Common myeloid progenitor, CD34-positive (primary cell): ENCODE data around the gene BICRA.

Experiments used
- CTCF ChIA-PET: fragments of 350-600 bp; sonication (Branson Sonifier 250); formaldehyde crosslinking; loops from one replicate; lab custom pipeline; 2021; ENCODE audit warnings: antibody characterized with exemption; lab: Charles Lee
- POLR2A ChIA-PET: fragments of 350-600 bp; sonication (Branson Sonifier 250); formaldehyde crosslinking; loops from one replicate; lab custom pipeline; 2021; ENCODE audit warnings: antibody characterized with exemption; lab: Charles Lee
- DNase-seq, 3 donors: peaks; one replicate each; pipeline versions ENCODE4 v3.0.0 to v3.0.0-alpha.2; 2013
- H3K27ac ChIP-seq, 2 experiments: 1 replicate in 1 of 2; 2 replicates in 1 of 2; pipeline ENCODE4 v1.7.0; 2013; ENCODE audit warnings: inconsistent platforms in 2 of 2, low read length in 2 of 2, mild to moderate bottlenecking in 2 of 2, low read depth in 1 of 2, moderate library complexity in 1 of 2; ENCODE audit not compliant: severe bottlenecking in 2 of 2, insufficient read depth in 1 of 2, poor library complexity in 1 of 2
- H3K27me3 ChIP-seq, 5 experiments: replicated peaks in 2 of 5; 1 replicate in 3 of 5; 2 replicates in 2 of 5; pipeline versions ENCODE4 v1.6.1 to v1.7.0; 2013; ENCODE audit warnings: low read length in 4 of 5, mild to moderate bottlenecking in 2 of 5, moderate library complexity in 2 of 5, inconsistent platforms in 1 of 5; ENCODE audit not compliant: insufficient read depth in 5 of 5, control insufficient read depth in 4 of 5
- H3K36me3 ChIP-seq, 4 experiments: 1 replicate in 2 of 4; 2 replicates in 2 of 4; pipeline versions ENCODE4 v1.6.1 to v1.7.0; 2013; ENCODE audit warnings: low read length in 3 of 4, control low read depth in 1 of 4, mild to moderate bottlenecking in 1 of 4; ENCODE audit not compliant: control insufficient read depth in 4 of 4, insufficient read depth in 4 of 4
- H3K4me1 ChIP-seq, 4 experiments: 1 replicate in 3 of 4; 2 replicates in 1 of 4; pipeline versions ENCODE4 v1.6.1 to v1.7.1; 2013; ENCODE audit warnings: low read length in 3 of 4, mild to moderate bottlenecking in 3 of 4, control low read depth in 1 of 4, inconsistent platforms in 1 of 4, moderate library complexity in 1 of 4; ENCODE audit not compliant: control insufficient read depth in 4 of 4, insufficient read depth in 4 of 4; ENCODE audit errors: control extremely low read depth in 1 of 4
- H3K4me3 ChIP-seq, 7 experiments: 1 replicate in 4 of 7; 2 replicates in 3 of 7; pipeline versions ENCODE4 v1.5.1 to v1.7.0; 2013; ENCODE audit warnings: mild to moderate bottlenecking in 7 of 7, low read length in 6 of 7, moderate library complexity in 6 of 7, inconsistent platforms in 2 of 7, low read depth in 2 of 7, control low read depth in 1 of 7; ENCODE audit not compliant: insufficient read depth in 4 of 7, control insufficient read depth in 1 of 7; ENCODE audit errors: extremely low read depth in 1 of 7
- H3K9me3 ChIP-seq, 5 experiments: 1 replicate in 4 of 5; 2 replicates in 1 of 5; pipeline versions ENCODE4 v1.6.1 to v1.7.1; 2013; ENCODE audit warnings: low read length in 4 of 5, mild to moderate bottlenecking in 2 of 5, inconsistent platforms in 1 of 5, low read depth in 1 of 5, moderate library complexity in 1 of 5; ENCODE audit not compliant: control insufficient read depth in 4 of 5, insufficient read depth in 2 of 5; ENCODE audit errors: control extremely low read depth in 1 of 5
- WGBS: methylation state at CpG from one replicate; pipeline ENCODE4 v1.1.5; 2013; ENCODE audit not compliant: insufficient coverage; 5-methylcytosine and 5-hydroxymethylcytosine counted together

The BICRA gene

GRCh38 chr19:47651691-47652090 lies 42.8 kb downstream of the BICRA start:
- CTCF ChIA-PET, result no interaction called here

GRCh38 chr19:47652285-47652684 lies 43.4 kb downstream of the BICRA start:
- Histone ChIP-seq H3K4me1 (no peaks in the 10 kb centered on the region), H3K27me3 (no peaks in the 10 kb centered on the region), H3K36me3 (peaks cover 4 to 12% (median 5%) of the 10 kb centered on the region in 4 experiments), H3K27ac (no peak overlapping the region), H3K9me3 (peaks cover 0 to 7% (median 5%) of the 10 kb centered on the region in 5 experiments), H3K4me3 (no peak overlapping the region)
- CTCF ChIA-PET, result no interaction called here
- WGBS, result 80% methylated on average over 3 of the region's 3 CpGs
- POLR2A ChIA-PET, result interaction anchor here (0.6 kb wide), 1 partner anchor 307 kb away, joined by 3 read pairs; no protein-coding TSS in a partner anchor
- DNase-seq, result no peak

More at GRCh38 chr19:47651691-47652090, 42.8 kb downstream of the BICRA start:
- no peak for DNase-seq
- POLR2A ChIA-PET, result no interaction called here
- 98% methylated on average over 9 of the region's 9 CpGs for WGBS
- H3K27ac ChIP-seq, result no peak overlapping the region
- no peaks in the 10 kb centered on the region for H3K4me1 ChIP-seq
- H3K36me3 ChIP-seq, result peaks cover 5 to 14% (median 7%) of the 10 kb centered on the region in 4 experiments
- H3K27me3 ChIP-seq, result no peaks in the 10 kb centered on the region
- peaks cover 0 to 7% (median 5%) of the 10 kb centered on the region in 5 experiments for H3K9me3 ChIP-seq
- no peak overlapping the region for H3K4me3 ChIP-seq

GRCh38 chr19:47653856-47654255 lies 44.9 kb downstream of the BICRA start:
- CTCF ChIA-PET, result no interaction called here
- Histone ChIP-seq H3K36me3 (peaks cover 4 to 12% (median 5%) of the 10 kb centered on the region in 4 experiments), H3K9me3 (peaks cover 0 to 7% (median 5%) of the 10 kb centered on the region in 5 experiments), H3K4me1 (no peaks in the 10 kb centered on the region), H3K27ac (no peak overlapping the region), H3K4me3 (no peak overlapping the region), H3K27me3 (no peaks in the 10 kb centered on the region)
- WGBS, result 98% methylated on average over 9 of the region's 13 CpGs
- POLR2A ChIA-PET, result no interaction called here
- DNase-seq, result no peak

- H3K4me1 ChIP-seq, result no peaks in the 10 kb centered on the region
- H3K27me3 ChIP-seq, result no peaks in the 10 kb centered on the region
- CTCF ChIA-PET, result no interaction called here
- POLR2A ChIA-PET, result interaction anchor here (0.6 kb wide), 1 partner anchor 114 kb away, joined by 4 read pairs; no protein-coding TSS in a partner anchor
- H3K9me3 ChIP-seq, result no peaks in the 10 kb centered on the region
- DNase-seq, result no peak
- H3K27ac ChIP-seq, result no peak overlapping the region
- WGBS, result 93% methylated on average over 2 of the region's 3 CpGs
- H3K4me3 ChIP-seq, result no peak overlapping the region
- peaks cover 2 to 9% (median 5%) of the 10 kb centered on the region in 4 experiments for H3K36me3 ChIP-seq
Observed at GRCh38 chr19:47657719-47658118, 48.8 kb downstream of the BICRA start.

GRCh38 chr19:47658431-47659348 lies 49.8 kb downstream of the BICRA start:
- Histone ChIP-seq H3K36me3 (peaks cover 0 to 7% (median 5%) of the 10 kb centered on the region in 4 experiments), H3K9me3 (no peaks in the 10 kb centered on the region), H3K4me1 (peaks cover 0 to 3% (median 0%) of the 10 kb centered on the region in 4 experiments), H3K4me3 (no peak overlapping the region), H3K27me3 (no peaks in the 10 kb centered on the region), H3K27ac (no peak overlapping the region)
- CTCF ChIA-PET, result no interaction called here
- POLR2A ChIA-PET, result no interaction called here
- WGBS, result 97% methylated on average over 20 of the region's 24 CpGs
- no peak for DNase-seq

- 98% methylated on average over 5 of the region's 6 CpGs for WGBS
Observed at GRCh38 chr19:47660435-47660832, 51.5 kb downstream of the BICRA start.

GRCh38 chr19:47661161-47661560 lies 52.2 kb downstream of the BICRA start:
- DNase-seq, result no peak
- WGBS, result 95% methylated on average over 15 of the region's 16 CpGs
- H3K9me3 ChIP-seq, result no peaks in the 10 kb centered on the region
- no peak overlapping the region for H3K4me3 ChIP-seq
- ChIA-PET CTCF (interaction anchor here (1.0 to 1.4 kb wide), 2 partner anchors 13 to 72 kb away, joined by 3 read pairs; no protein-coding TSS in a partner anchor), POLR2A (no interaction called here)
- no peak overlapping the region for H3K27ac ChIP-seq
- H3K36me3 ChIP-seq, result peaks cover 0 to 6% (median 4%) of the 10 kb centered on the region in 4 experiments
- H3K27me3 ChIP-seq, result no peaks in the 10 kb centered on the region
- H3K4me1 ChIP-seq, result peaks cover 0 to 13% (median 0%) of the 10 kb centered on the region in 4 experiments

More at GRCh38 chr19:47660435-47660832, 51.5 kb downstream of the BICRA start:
- no peak for DNase-seq
- Histone ChIP-seq H3K27me3 (no peaks in the 10 kb centered on the region), H3K4me3 (no peak overlapping the region), H3K4me1 (peaks cover 0 to 13% (median 0%) of the 10 kb centered on the region in 4 experiments), H3K36me3 (peaks cover 0 to 5% (median 3%) of the 10 kb centered on the region in 4 experiments), H3K27ac (no peak overlapping the region), H3K9me3 (no peaks in the 10 kb centered on the region)
- ChIA-PET CTCF (no interaction called here), POLR2A (interaction anchor here (0.6 kb wide), 1 partner anchor 66 kb away, joined by 4 read pairs; no protein-coding TSS in a partner anchor)
